DOHH2 (cell line): ENCODE results near the gene TNRC6C.

Experiments
- EZH2phosphoT487 ChIP-seq: fragments of 200-600 bp; sonication (generic); IDR thresholded peaks from 2 replicates; pipeline ENCODE4 v1.6.1; 2017; ENCODE audit warnings: borderline replicate concordance, mild to moderate bottlenecking, antibody characterized with exemption, low read length, moderate library complexity, mixed read lengths
- TF ChIP-seq, protein P1 (sequence below): fragments of 200-600 bp; sonication (generic); IDR thresholded peaks from one replicate; pipeline ENCODE4 v1.5.1; 2014; ENCODE audit warnings: antibody characterized with exemption, mild to moderate bottlenecking, low read depth, low read length; ENCODE audit not compliant: poor library complexity, severe bottlenecking

- TF ChIP-seq, protein P1, sequence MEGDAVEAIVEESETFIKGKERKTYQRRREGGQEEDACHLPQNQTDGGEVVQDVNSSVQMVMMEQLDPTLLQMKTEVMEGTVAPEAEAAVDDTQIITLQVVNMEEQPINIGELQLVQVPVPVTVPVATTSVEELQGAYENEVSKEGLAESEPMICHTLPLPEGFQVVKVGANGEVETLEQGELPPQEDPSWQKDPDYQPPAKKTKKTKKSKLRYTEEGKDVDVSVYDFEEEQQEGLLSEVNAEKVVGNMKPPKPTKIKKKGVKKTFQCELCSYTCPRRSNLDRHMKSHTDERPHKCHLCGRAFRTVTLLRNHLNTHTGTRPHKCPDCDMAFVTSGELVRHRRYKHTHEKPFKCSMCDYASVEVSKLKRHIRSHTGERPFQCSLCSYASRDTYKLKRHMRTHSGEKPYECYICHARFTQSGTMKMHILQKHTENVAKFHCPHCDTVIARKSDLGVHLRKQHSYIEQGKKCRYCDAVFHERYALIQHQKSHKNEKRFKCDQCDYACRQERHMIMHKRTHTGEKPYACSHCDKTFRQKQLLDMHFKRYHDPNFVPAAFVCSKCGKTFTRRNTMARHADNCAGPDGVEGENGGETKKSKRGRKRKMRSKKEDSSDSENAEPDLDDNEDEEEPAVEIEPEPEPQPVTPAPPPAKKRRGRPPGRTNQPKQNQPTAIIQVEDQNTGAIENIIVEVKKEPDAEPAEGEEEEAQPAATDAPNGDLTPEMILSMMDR = no peak
- TF ChIP-seq EZH2phosphoT487 = no peak
These were observed 49.1 kb downstream of the TNRC6C start for GRCh38 chr17:78007647-78008046.
